Spleen (tissue), 11 donors: ENCODE measurements around the gene ACHE. TPM values are rescaled to one million over a fixed set of nuclear protein-coding genes. Genes with fewer than 3 reads are reported as not detected.

Experiments used
- DNase-seq: peaks from one replicate; pipeline ENCODE4 v3.0.0-alpha.2; 2020
- H3K27ac ChIP-seq, 8 donors: fragments of 200-600 bp; sonication (generic) in 7 of 8; 1 replicate in 4 of 8; 2 replicates in 4 of 8; pipeline versions ENCODE4 v1.5.0 to v1.8.0; 2016 to 2021; ENCODE audit warnings: inconsistent platforms in 4 of 8, mild to moderate bottlenecking in 4 of 8, moderate library complexity in 1 of 8
- H3K27me3 ChIP-seq, 7 donors: fragments of 200-600 bp; sonication (generic) in 6 of 7; replicated peaks in 1 of 7; 1 replicate in 4 of 7; 2 replicates in 3 of 7; pipeline versions ENCODE4 v1.5.0 to v1.8.0; 2016 to 2021; ENCODE audit warnings: inconsistent platforms in 3 of 7, mild to moderate bottlenecking in 1 of 7
- H3K36me3 ChIP-seq, 6 donors: fragments of 200-600 bp; sonication (generic) in 5 of 6; 1 replicate in 4 of 6; 2 replicates in 2 of 6; pipeline versions ENCODE4 v1.5.0 to v1.8.0; 2016 to 2021; ENCODE audit warnings: inconsistent platforms in 2 of 6
- H3K4me1 ChIP-seq, 6 donors: fragments of 200-600 bp; sonication (generic) in 5 of 6; 1 replicate in 3 of 6; 2 replicates in 3 of 6; pipeline versions ENCODE4 v1.5.0 to v1.8.0; 2016 to 2021; ENCODE audit warnings: inconsistent platforms in 3 of 6
- H3K4me3 ChIP-seq, 8 donors: fragments of 200-600 bp; sonication (generic) in 7 of 8; 1 replicate in 4 of 8; 2 replicates in 4 of 8; pipeline versions ENCODE4 v1.5.0 to v1.8.0; 2016 to 2021; ENCODE audit warnings: inconsistent platforms in 4 of 8, mild to moderate bottlenecking in 4 of 8, moderate library complexity in 2 of 8
- H3K9me3 ChIP-seq, 8 donors: fragments of 200-600 bp; sonication (generic) in 7 of 8; 1 replicate in 4 of 8; 2 replicates in 4 of 8; pipeline versions ENCODE4 v1.5.0 to v1.8.0; 2016 to 2021; ENCODE audit warnings: inconsistent platforms in 4 of 8
- CTCF ChIP-seq, 11 experiments: fragments of 200-600 bp in 7 of 11; fragments of 450-650 bp in 4 of 11; sonication (generic) in 4 of 11; IDR thresholded peaks in 8 of 11; conservative IDR thresholded peaks in 3 of 11; 1 replicate in 7 of 11; 2 replicates in 4 of 11; pipeline versions ENCODE4 v1.4.0 to v1.8.0; 2016 to 2021; ENCODE audit warnings: antibody characterized with exemption in 11 of 11, inconsistent platforms in 4 of 11, mild to moderate bottlenecking in 1 of 11
- POLR2A ChIP-seq, 3 donors: fragments of 450-650 bp; IDR thresholded peaks; one replicate each; pipeline ENCODE4 v1.5.1; 2017; ENCODE audit warnings: antibody characterized with exemption in 3 of 3, mild to moderate bottlenecking in 1 of 3
- POLR2AphosphoS5 ChIP-seq, 3 donors: sonication (generic); formaldehyde crosslinking; IDR thresholded peaks; one replicate each; pipeline ENCODE4 v1.5.1; 2017; ENCODE audit warnings: antibody characterized with exemption in 3 of 3
- WGBS, 5 donors: extraction: QIAGEN DNeasy Blood & Tissue Kit in 3 of 5; methylation state at CpG; one replicate each; pipeline versions ENCODE4 v1.1.5 to v1.1.7; 2013 to 2018; 5-methylcytosine and 5-hydroxymethylcytosine counted together
- intact Hi-C: fragments of 100-400 bp; cut with DNase I; formaldehyde crosslinking; loops from one replicate; pipeline ENCODE4 v1.15.0; 2023; ENCODE audit warnings: low total_unique reads
- polyA plus RNA-seq, 3 donors: library from polyadenylated mRNA; stranded (reverse); fragments of 200-250 nt; gene quantifications; one replicate each; pipeline ENCODE4 v1.2.1, GENCODE V29; 2013
- total RNA-seq, 7 donors: library from RNA; depleted of rRNA in 3 of 7; stranded (reverse); fragments of >200 nt in 3 of 7; fragmentation: NEBNext Ultra II Directional in 4 of 7; extraction: Animal tissue kit (Norgen Biotek cat#: 25700) in 4 of 7; gene quantifications; one replicate each; pipeline versions ENCODE4 v1.1.0 to v1.2.1, GENCODE V29; 2016 to 2021
- donor health status: healthy with polysubstance abuse.
- donor health status: DM: no; HTN: no; CAD: no; lungs with moderate emphysema.
- donor health status: DM: no; HTN: no; CAD: no.
- donor health status: Bipolar disorder and iron deficiency.
- donor health status: healthy.
- donor health status: DM: no; HTN: no; CAD: no.
- donor health status: DM: yes; HTN: yes; CAD: no.

The ACHE gene
- total and polyA plus RNA-seq, 10 donors = 2.0 to 10.8 (median 3.8) TPM

GRCh38 chr7:100865938-100866728 lies 29.6 kb downstream of the ACHE start:
- peaks cover 0 to 10% (median 0%) of the 10 kb centered on the region in 7 donors for H3K27me3 ChIP-seq
- WGBS, 5 donors = 30 to 63% (median 38%) methylated on average over 30 to 46 of the region's 46 CpGs

GRCh38 chr7:100865372-100865911 lies 30.2 kb downstream of the ACHE start:
- intact Hi-C loops = no loop called here
- DNase-seq = peak; percentile 69
- peak overlapping the region in 6 of 8 donors; percentile 51 to 92 (median 87) for H3K27ac ChIP-seq
- H3K4me3 ChIP-seq = peak overlapping the region in 4 of 8 donors; percentile 41 to 76 (median 53)
- H3K9me3 ChIP-seq = no peaks in the 10 kb centered on the region
- 56 to 75% (median 62%) methylated on average over 13 to 17 of the region's 17 CpGs for WGBS, 5 donors
- TF ChIP-seq POLR2A (IDR thresholded peaks at IDR 0.05) (no peak), CTCF (IDR thresholded peaks at IDR 0.05 in 8 of 11, conservative IDR thresholded peaks at IDR 0.05 in 3 of 11) (no peak), POLR2AphosphoS5 (IDR thresholded peaks at IDR 0.05) (no peak)
- peaks cover 25 to 69% (median 53%) of the 10 kb centered on the region in 6 donors for H3K4me1 ChIP-seq
- H3K27me3 ChIP-seq = peaks cover 0 to 10% (median 0%) of the 10 kb centered on the region in 7 donors
- peaks cover 0 to 63% (median 31%) of the 10 kb centered on the region in 6 donors for H3K36me3 ChIP-seq

More at GRCh38 chr7:100865938-100866728, 29.6 kb downstream of the ACHE start:
- Histone ChIP-seq H3K4me3 (peak overlapping the region in 6 of 8 donors; percentile 9 to 76 (median 46)), H3K9me3 (no peaks in the 10 kb centered on the region), H3K36me3 (peaks cover 0 to 63% (median 24%) of the 10 kb centered on the region in 6 donors), H3K27ac (peak overlapping the region in 7 of 8 donors; percentile 7 to 92 (median 86)), H3K4me1 (peaks cover 25 to 69% (median 53%) of the 10 kb centered on the region in 6 donors)
- DNase-seq = peak; percentile 90
- TF ChIP-seq POLR2AphosphoS5 (IDR thresholded peaks at IDR 0.05) (peak; percentile 48 to 78 (median 62)), POLR2A (IDR thresholded peaks at IDR 0.05) (no peak)
- intact Hi-C loops = no loop called here

GRCh38 chr7:100864263-100864845 lies 31.3 kb downstream of the ACHE start:
- Histone ChIP-seq H3K4me1 (peaks cover 25 to 69% (median 53%) of the 10 kb centered on the region in 6 donors), H3K4me3 (no peak overlapping the region), H3K9me3 (no peaks in the 10 kb centered on the region), H3K27ac (no peak overlapping the region), H3K36me3 (peaks cover 0 to 70% (median 41%) of the 10 kb centered on the region in 6 donors), H3K27me3 (peaks cover 0 to 10% (median 0%) of the 10 kb centered on the region in 7 donors)
- no peak for DNase-seq
- intact Hi-C loops = no loop called here
- TF ChIP-seq CTCF (IDR thresholded peaks at IDR 0.05 in 8 of 11, conservative IDR thresholded peaks at IDR 0.05 in 3 of 11) = no peak
- WGBS, 5 donors = 79 to 94% (median 84%) methylated on average over 12 of the region's 12 CpGs

GRCh38 chr7:100863406-100863950 lies 32.2 kb downstream of the ACHE start:
- DNase-seq = no peak
- peaks cover 0 to 10% (median 0%) of the 10 kb centered on the region in 7 donors for H3K27me3 ChIP-seq
- peaks cover 25 to 60% (median 47%) of the 10 kb centered on the region in 6 donors for H3K4me1 ChIP-seq
- H3K27ac ChIP-seq = peak overlapping the region in 5 of 8 donors; percentile 3 to 43 (median 35)
- H3K9me3 ChIP-seq = no peaks in the 10 kb centered on the region
- H3K4me3 ChIP-seq = no peak overlapping the region
- intact Hi-C loops = no loop called here
- 23 to 43% (median 30%) methylated on average over 10 of the region's 10 CpGs for WGBS, 5 donors
- peaks cover 0 to 78% (median 50%) of the 10 kb centered on the region in 6 donors for H3K36me3 ChIP-seq
- TF ChIP-seq POLR2AphosphoS5 (IDR thresholded peaks at IDR 0.05) (peak in 2 of 3 donors; percentile 58 to 64), CTCF (IDR thresholded peaks at IDR 0.05 in 8 of 11, conservative IDR thresholded peaks at IDR 0.05 in 3 of 11) (no peak)
